HEK293 (cell line): Measurements from ENCODE around the gene CXCL17.

Experiments used
- CTCF ChIA-PET: fragments of 350-600 bp; formaldehyde crosslinking; extraction: SDS; loops from one replicate; lab custom pipeline; 2021; ENCODE audit warnings: antibody characterized with exemption; lab: Yijun Ruan, JAX
- POLR2A ChIA-PET: fragments of 300-600 bp; formaldehyde crosslinking; extraction: SDS; loops from one replicate; lab custom pipeline; 2020; ENCODE audit warnings: antibody characterized with exemption, inconsistent platforms; lab: Yijun Ruan, JAX
- H3K27ac ChIP-seq: fragments of 200-500 bp; sonication (Bioruptor generic); 2 replicates; pipeline ENCODE4 v1.5.1; 2014; ENCODE audit warnings: low read depth, low read length, control low read depth, inconsistent platforms; ENCODE audit errors: extremely low read depth
- H3K36me3 ChIP-seq, 2 experiments: fragments of 200-500 bp in 1 of 2; sonication (Bioruptor generic) in 1 of 2; 1 replicate in 1 of 2; 2 replicates in 1 of 2; pipeline ENCODE4 v1.5.1; 2014 to 2017; ENCODE audit warnings: inconsistent platforms in 2 of 2, low read length in 2 of 2; ENCODE audit not compliant: control insufficient read depth in 2 of 2, insufficient read depth in 1 of 2
- H3K4me1 ChIP-seq: fragments of 200-500 bp; sonication (Bioruptor generic); 2 replicates; pipeline ENCODE4 v1.5.1; 2014; ENCODE audit warnings: mild to moderate bottlenecking, low read length, inconsistent platforms; ENCODE audit not compliant: control insufficient read depth, insufficient read depth
- H3K4me3 ChIP-seq: 2 replicates; pipeline ENCODE4 v1.5.1; 2011; ENCODE audit warnings: low read depth, mild to moderate bottlenecking, control low read depth, low read length, moderate library complexity
- H3K9me3 ChIP-seq: fragments of 200-500 bp; sonication (Bioruptor generic); 2 replicates; pipeline ENCODE4 v1.5.1; 2014; ENCODE audit warnings: low read depth, low read length, inconsistent platforms; ENCODE audit not compliant: control insufficient read depth, insufficient read depth
- GLI4 ChIP-seq: fragments of 450-650 bp; formaldehyde crosslinking; IDR thresholded peaks from 2 replicates; pipeline ENCODE4 v1.5.1; 2016; ENCODE audit warnings: missing biosample characterization, missing genetic modification characterization
- GLIS2 ChIP-seq: fragments of 450-650 bp; formaldehyde crosslinking; IDR thresholded peaks from 2 replicates; pipeline ENCODE4 v1.5.1; 2016; ENCODE audit warnings: missing biosample characterization, missing genetic modification characterization
- KLF1 ChIP-seq: fragments of 450-650 bp; formaldehyde crosslinking; IDR thresholded peaks from 2 replicates; pipeline ENCODE4 v1.5.1; 2016; ENCODE audit warnings: missing biosample characterization, missing genetic modification characterization
- OVOL3 ChIP-seq: fragments of 450-650 bp; formaldehyde crosslinking; IDR thresholded peaks from 2 replicates; pipeline ENCODE4 v1.5.1; 2016; ENCODE audit warnings: missing biosample characterization, missing genetic modification characterization
- SCRT1 ChIP-seq: fragments of 450-650 bp; formaldehyde crosslinking; IDR thresholded peaks from 2 replicates; pipeline ENCODE4 v1.5.1; 2016; ENCODE audit warnings: missing biosample characterization, missing genetic modification characterization, borderline replicate concordance
- SP2 ChIP-seq: fragments of 450-650 bp; formaldehyde crosslinking; IDR thresholded peaks from 2 replicates; pipeline ENCODE4 v1.5.1; 2016; ENCODE audit warnings: missing biosample characterization, missing genetic modification characterization
- ZBTB17 ChIP-seq: fragments of 450-650 bp; formaldehyde crosslinking; IDR thresholded peaks from 2 replicates; pipeline ENCODE4 v1.5.1; 2016; ENCODE audit warnings: missing biosample characterization, missing genetic modification characterization
- ZBTB48 ChIP-seq: fragments of 450-650 bp; formaldehyde crosslinking; IDR thresholded peaks from 2 replicates; pipeline ENCODE4 v1.5.1; 2016; ENCODE audit warnings: missing biosample characterization, missing genetic modification characterization
- ZBTB7A ChIP-seq: fragments of 450-650 bp; formaldehyde crosslinking; IDR thresholded peaks from 2 replicates; pipeline ENCODE4 v1.5.1; 2016; ENCODE audit warnings: low read depth, missing biosample characterization, missing genetic modification characterization
- ZFHX2 ChIP-seq: fragments of 450-650 bp; formaldehyde crosslinking; conservative IDR thresholded peaks from 2 replicates; pipeline ENCODE4 v1.5.1; 2016; ENCODE audit warnings: missing biosample characterization, missing genetic modification characterization
- ZIC2 ChIP-seq: fragments of 450-650 bp; formaldehyde crosslinking; IDR thresholded peaks from 2 replicates; pipeline ENCODE4 v1.5.1; 2016; ENCODE audit warnings: missing biosample characterization, missing genetic modification characterization
- ZNF10 ChIP-seq: fragments of 450-650 bp; formaldehyde crosslinking; IDR thresholded peaks from 2 replicates; pipeline ENCODE4 v1.5.1; 2017; ENCODE audit warnings: missing biosample characterization, missing genetic modification characterization
- ZNF121 ChIP-seq: fragments of 450-650 bp; formaldehyde crosslinking; IDR thresholded peaks from 2 replicates; pipeline ENCODE4 v1.5.1; 2016; ENCODE audit warnings: missing biosample characterization, missing genetic modification characterization
- ZNF140 ChIP-seq: fragments of 450-650 bp; formaldehyde crosslinking; IDR thresholded peaks from 2 replicates; pipeline ENCODE4 v1.5.1; 2016; ENCODE audit warnings: missing biosample characterization, missing genetic modification characterization
- ZNF174 ChIP-seq: fragments of 450-650 bp; formaldehyde crosslinking; IDR thresholded peaks from 2 replicates; pipeline ENCODE4 v1.5.0; 2017; ENCODE audit warnings: missing biosample characterization, mild to moderate bottlenecking, missing genetic modification characterization
- ZNF2 ChIP-seq: fragments of 450-650 bp; formaldehyde crosslinking; IDR thresholded peaks from 2 replicates; pipeline ENCODE4 v1.5.1; 2016; ENCODE audit warnings: missing biosample characterization, missing genetic modification characterization
- ZNF211 ChIP-seq: fragments of 450-650 bp; formaldehyde crosslinking; IDR thresholded peaks from 2 replicates; pipeline ENCODE4 v1.5.1; 2016; ENCODE audit warnings: low read depth, missing biosample characterization, missing genetic modification characterization
- ZNF214 ChIP-seq: fragments of 450-650 bp; formaldehyde crosslinking; IDR thresholded peaks from 2 replicates; pipeline ENCODE4 v1.5.1; 2017; ENCODE audit warnings: missing biosample characterization, mild to moderate bottlenecking, missing genetic modification characterization, borderline replicate concordance
- ZNF311 ChIP-seq: fragments of 450-650 bp; formaldehyde crosslinking; IDR thresholded peaks from 2 replicates; pipeline ENCODE4 v1.5.1; 2017; ENCODE audit warnings: missing biosample characterization, missing genetic modification characterization, borderline replicate concordance
- ZNF366 ChIP-seq: fragments of 450-650 bp; formaldehyde crosslinking; conservative IDR thresholded peaks from 2 replicates; pipeline ENCODE4 v1.5.1; 2016; ENCODE audit warnings: missing biosample characterization, missing genetic modification characterization
- ZNF391 ChIP-seq: fragments of 450-650 bp; formaldehyde crosslinking; IDR thresholded peaks from 2 replicates; pipeline ENCODE4 v1.5.1; 2016; ENCODE audit warnings: low read depth, missing biosample characterization, missing genetic modification characterization, borderline replicate concordance
- ZNF398 ChIP-seq: fragments of 450-650 bp; formaldehyde crosslinking; IDR thresholded peaks from 2 replicates; pipeline ENCODE4 v1.5.1; 2017; ENCODE audit warnings: missing biosample characterization, missing genetic modification characterization
- ZNF510 ChIP-seq: fragments of 450-650 bp; formaldehyde crosslinking; IDR thresholded peaks from 2 replicates; pipeline ENCODE4 v1.5.1; 2018; ENCODE audit warnings: mild to moderate bottlenecking, missing genetic modification characterization, missing biosample characterization; ENCODE audit not compliant: insufficient replicate concordance
- ZNF514 ChIP-seq: fragments of 450-650 bp; formaldehyde crosslinking; IDR thresholded peaks from 2 replicates; pipeline ENCODE4 v1.5.1; 2016; ENCODE audit warnings: missing biosample characterization, missing genetic modification characterization
- ZNF571 ChIP-seq: fragments of 450-650 bp; formaldehyde crosslinking; IDR thresholded peaks from 2 replicates; pipeline ENCODE4 v1.5.0; 2017; ENCODE audit warnings: missing biosample characterization, missing genetic modification characterization
- ZNF596 ChIP-seq: fragments of 450-650 bp; IDR thresholded peaks from 2 replicates; pipeline ENCODE4 v1.5.0; 2018; ENCODE audit warnings: missing biosample characterization, mild to moderate bottlenecking, missing genetic modification characterization, moderate library complexity
- ZNF623 ChIP-seq: fragments of 450-650 bp; formaldehyde crosslinking; IDR thresholded peaks from 2 replicates; pipeline ENCODE4 v1.5.1; 2016; ENCODE audit warnings: missing biosample characterization, missing genetic modification characterization
- ZNF660 ChIP-seq: fragments of 450-650 bp; IDR thresholded peaks from 2 replicates; pipeline ENCODE4 v1.5.1; 2018; ENCODE audit warnings: missing biosample characterization, mild to moderate bottlenecking, missing genetic modification characterization
- TF ChIP-seq, protein P1 (sequence below): fragments of 450-650 bp; formaldehyde crosslinking; IDR thresholded peaks from 2 replicates; pipeline ENCODE4 v1.5.1; 2016; ENCODE audit warnings: missing biosample characterization, missing genetic modification characterization

Gene CXCL17

DNA sequence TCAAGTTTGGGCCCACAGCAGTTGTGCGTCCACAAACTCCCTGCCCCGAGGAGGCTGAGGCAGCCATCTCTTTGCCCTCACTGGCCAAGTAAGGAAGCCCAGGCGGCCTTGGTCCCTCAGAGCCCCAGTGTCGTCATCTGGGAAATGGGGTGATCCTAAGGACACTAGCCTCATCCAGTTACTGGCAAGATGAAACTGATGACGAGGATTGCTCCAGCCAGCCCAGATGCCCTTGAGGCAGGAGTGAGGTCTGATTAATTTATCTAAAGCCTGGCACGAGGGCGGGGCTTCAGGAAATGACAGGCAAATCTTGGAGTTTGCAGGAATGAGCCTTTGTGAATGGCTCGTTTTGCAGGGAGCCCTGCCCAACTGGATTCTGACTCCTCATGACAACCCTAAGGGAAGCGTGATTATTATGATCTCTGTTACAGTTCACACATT, 21.1 kb downstream of the CXCL17 start:
- ChIA-PET POLR2A (interaction anchor here (1.9 kb wide), 1 partner anchor 20 kb away, joined by 6 read pairs; no protein-coding TSS in a partner anchor), CTCF (interaction anchor here (0.6 to 11.4 kb wide), 6 partner anchors 10 to 485 kb away, joined by 3 to 98 read pairs (median 5); partner anchors contain the start of gene CXCL17)
- Histone ChIP-seq H3K9me3 (no peaks in the 10 kb centered on the region), H3K36me3 (no peaks in the 10 kb centered on the region), H3K4me1 (peaks cover 3% of the 10 kb centered on the region; the same call in 1 of the 2 replicates), H3K4me3 (no peak overlapping the region), H3K27ac (no peak overlapping the region)
- no peak for TF ChIP-seq ZNF514 (tag by site-specific recombination)
- no peak for TF ChIP-seq ZNF311
- no peak for TF ChIP-seq ZNF121
- no peak for TF ChIP-seq OVOL3 (tag by site-specific recombination)
- TF ChIP-seq KLF1 (tag by site-specific recombination), result no peak
- TF ChIP-seq ZBTB7A, result no peak
- no peak for TF ChIP-seq ZNF571 (tag by site-specific recombination)
- TF ChIP-seq ZNF140 (tag by site-specific recombination), result no peak
- no peak for TF ChIP-seq ZNF510
- no peak for TF ChIP-seq ZNF366 (tag by site-specific recombination)
- no peak for TF ChIP-seq ZNF398 (tag by site-specific recombination)
- no peak for TF ChIP-seq ZNF596 (tag by site-specific recombination)
- no peak for TF ChIP-seq GLI4 (tag by site-specific recombination)
- TF ChIP-seq ZNF214 (tag by site-specific recombination), result no peak

DNA sequence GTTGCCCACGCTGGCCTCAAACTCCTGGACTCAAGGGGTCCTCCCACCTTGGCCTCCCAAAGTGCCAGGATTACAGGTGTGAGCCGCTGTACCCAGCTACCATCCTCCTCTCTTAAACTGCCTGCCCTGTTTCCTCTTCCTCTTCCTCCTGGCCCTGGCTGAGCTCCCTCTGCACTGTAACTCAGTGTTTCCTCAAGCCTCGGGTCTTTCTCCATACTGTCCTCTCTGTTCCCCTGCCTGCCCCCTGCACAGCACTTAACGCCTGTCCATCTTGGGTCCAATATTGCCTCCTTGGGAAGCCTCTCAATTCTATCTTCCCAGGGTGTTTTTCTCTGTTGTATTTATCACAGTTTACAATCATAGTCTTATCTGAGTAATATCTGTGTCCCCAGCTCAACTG, 21.6 kb downstream of the CXCL17 start:
- ChIA-PET POLR2A (interaction anchor here (1.5 to 1.9 kb wide), 2 partner anchors 19 to 24 kb away, joined by 6 read pairs; no protein-coding TSS in a partner anchor), CTCF (interaction anchor here (0.6 to 11.4 kb wide), 8 partner anchors 9 to 485 kb away, joined by 3 to 98 read pairs (median 5); partner anchors contain the start of gene CXCL17)
- Histone ChIP-seq H3K27ac (no peak overlapping the region), H3K4me3 (no peak overlapping the region), H3K36me3 (no peaks in the 10 kb centered on the region), H3K9me3 (no peaks in the 10 kb centered on the region), H3K4me1 (peaks cover 3% of the 10 kb centered on the region; the same call in 1 of the 2 replicates)
- TF ChIP-seq ZNF391 (tag by site-specific recombination) (no peak), SP2 (tag by site-specific recombination) (no peak), ZNF174 (tag by site-specific recombination) (no peak)

GRCh38 chr19:42420055-42420544, 22.6 kb downstream of the CXCL17 start:
- Histone ChIP-seq H3K4me3 (no peak overlapping the region), H3K4me1 (peaks cover 3% of the 10 kb centered on the region; the same call in 1 of the 2 replicates), H3K36me3 (no peaks in the 10 kb centered on the region; a peak in 1 of 3 replicates), H3K9me3 (no peaks in the 10 kb centered on the region), H3K27ac (no peak overlapping the region)
- CTCF ChIA-PET, result interaction anchor here (0.6 to 11.4 kb wide), 12 partner anchors 8 to 307 kb away, joined by 3 to 98 read pairs (median 5); partner anchors contain the start of gene CXCL17
- POLR2A ChIA-PET, result interaction anchor here (1.1 to 1.9 kb wide), 3 partner anchors 10 to 23 kb away, joined by 4 to 6 read pairs (median 6); no protein-coding TSS in a partner anchor
- 0 out of 2 replicates have a peak, but pooled peaks have one; percentile 16 for TF ChIP-seq ZBTB48 (tag by site-specific recombination)
- TF ChIP-seq ZBTB17 (tag by site-specific recombination), result peak; percentile 84
- peak; percentile 67; the same call in 1 of the 2 replicates for TF ChIP-seq ZNF660 (tag by site-specific recombination)
- peak; percentile 25; the same call in 1 of the 2 replicates for TF ChIP-seq GLIS2 (tag by site-specific recombination)
- TF ChIP-seq, protein P1, sequence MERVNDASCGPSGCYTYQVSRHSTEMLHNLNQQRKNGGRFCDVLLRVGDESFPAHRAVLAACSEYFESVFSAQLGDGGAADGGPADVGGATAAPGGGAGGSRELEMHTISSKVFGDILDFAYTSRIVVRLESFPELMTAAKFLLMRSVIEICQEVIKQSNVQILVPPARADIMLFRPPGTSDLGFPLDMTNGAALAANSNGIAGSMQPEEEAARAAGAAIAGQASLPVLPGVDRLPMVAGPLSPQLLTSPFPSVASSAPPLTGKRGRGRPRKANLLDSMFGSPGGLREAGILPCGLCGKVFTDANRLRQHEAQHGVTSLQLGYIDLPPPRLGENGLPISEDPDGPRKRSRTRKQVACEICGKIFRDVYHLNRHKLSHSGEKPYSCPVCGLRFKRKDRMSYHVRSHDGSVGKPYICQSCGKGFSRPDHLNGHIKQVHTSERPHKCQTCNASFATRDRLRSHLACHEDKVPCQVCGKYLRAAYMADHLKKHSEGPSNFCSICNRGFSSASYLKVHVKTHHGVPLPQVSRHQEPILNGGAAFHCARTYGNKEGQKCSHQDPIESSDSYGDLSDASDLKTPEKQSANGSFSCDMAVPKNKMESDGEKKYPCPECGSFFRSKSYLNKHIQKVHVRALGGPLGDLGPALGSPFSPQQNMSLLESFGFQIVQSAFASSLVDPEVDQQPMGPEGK, result 0 out of 2 replicates have a peak, but pooled peaks have one; percentile 39
- TF ChIP-seq ZNF10, result 0 out of 2 replicates have a peak, but pooled peaks have one; percentile 29
- TF ChIP-seq ZNF2 (tag by site-specific recombination), result peak; percentile 75
- no peak for TF ChIP-seq ZNF391 (tag by site-specific recombination)
- peak; percentile 42 for TF ChIP-seq ZIC2 (tag by site-specific recombination)
- 0 out of 2 replicates have a peak, but pooled peaks have one; percentile 6 for TF ChIP-seq ZNF623 (tag by site-specific recombination)
- TF ChIP-seq ZNF211 (tag by site-specific recombination), result 0 out of 2 replicates have a peak, but pooled peaks have one; percentile 7
- TF ChIP-seq SCRT1 (tag by site-specific recombination), result no peak
- peak; percentile 95 for TF ChIP-seq ZFHX2 (tag by site-specific recombination)
- TF ChIP-seq KLF1 (tag by site-specific recombination), result peak; percentile 47; the same call in 1 of the 2 replicates
